HG03565 (cell line): ENCODE data around the gene MTCH1.

Experiments used
- ATAC-seq: cut with Tn5 transposase; IDR thresholded peaks from one replicate; pipeline ENCODE4 v1.9.1; 2021; ENCODE audit warnings: mild to moderate bottlenecking, moderate library complexity; ENCODE audit not compliant: unreplicated experiment

MTCH1 gene

GRCh38 chr6:36970892-36971842, 14.8 kb downstream of the MTCH1 start:
- ATAC-seq: no peak

- ATAC-seq: no peak
Observed at GRCh38 chr6:36969988-36970891, 15.8 kb downstream of the MTCH1 start.

DNA sequence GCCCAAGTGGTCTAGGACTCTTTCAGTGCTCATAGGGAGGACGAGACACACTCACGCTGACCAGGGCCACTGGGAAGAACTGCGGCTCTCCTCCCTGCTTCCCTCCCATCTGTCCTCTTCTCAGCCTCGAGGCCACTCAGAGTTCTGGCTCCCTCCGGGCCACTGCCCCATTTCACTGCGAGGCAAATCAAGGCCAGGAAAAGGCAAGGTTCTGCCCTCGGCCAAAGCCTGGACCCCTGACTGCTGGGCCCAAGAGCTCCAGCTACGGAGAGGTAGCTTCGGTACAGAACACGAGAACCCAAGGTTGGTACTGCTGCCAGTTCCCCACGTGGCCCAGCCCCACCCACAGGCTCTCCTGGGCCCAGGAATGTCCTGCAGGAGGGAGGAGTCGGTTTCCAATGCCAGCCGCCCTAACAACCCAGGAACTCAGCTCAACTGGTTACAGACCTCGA, 16.7 kb downstream of the MTCH1 start:
- ATAC-seq: no peak

DNA sequence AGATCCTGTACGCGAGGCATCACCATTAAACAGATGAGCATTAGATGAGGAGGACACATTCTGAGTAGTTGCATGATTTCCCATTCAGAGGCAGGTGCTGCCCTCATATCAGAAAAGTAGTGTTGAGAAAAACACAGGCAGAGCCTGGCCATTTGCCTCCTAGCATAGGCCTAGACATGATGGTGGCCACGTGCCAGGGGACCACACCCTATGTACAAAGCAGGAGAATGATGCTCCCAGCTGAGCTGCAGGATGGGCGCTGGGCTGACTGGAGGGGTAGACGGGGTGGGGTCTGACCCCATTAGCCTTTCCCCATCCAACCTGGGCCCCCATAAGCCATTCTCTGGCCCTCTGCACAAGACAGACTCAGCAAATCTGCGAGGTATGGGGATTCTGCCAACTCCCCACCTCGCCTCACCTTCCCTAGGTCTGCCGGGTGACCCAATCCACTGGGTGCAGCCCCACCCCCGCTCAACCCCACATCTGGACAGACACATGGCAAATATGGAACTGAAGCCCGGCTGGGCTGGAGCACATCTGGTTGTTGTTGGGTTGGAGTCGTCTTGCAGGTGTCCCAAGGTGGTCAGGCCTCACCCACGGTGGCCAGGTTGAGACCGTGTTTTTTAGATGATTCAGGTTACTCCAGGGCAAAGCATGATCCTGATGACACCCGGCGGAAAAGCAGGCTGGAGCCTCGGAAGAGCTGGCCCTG, 17.6 kb downstream of the MTCH1 start:
- ATAC-seq: no peak

DNA sequence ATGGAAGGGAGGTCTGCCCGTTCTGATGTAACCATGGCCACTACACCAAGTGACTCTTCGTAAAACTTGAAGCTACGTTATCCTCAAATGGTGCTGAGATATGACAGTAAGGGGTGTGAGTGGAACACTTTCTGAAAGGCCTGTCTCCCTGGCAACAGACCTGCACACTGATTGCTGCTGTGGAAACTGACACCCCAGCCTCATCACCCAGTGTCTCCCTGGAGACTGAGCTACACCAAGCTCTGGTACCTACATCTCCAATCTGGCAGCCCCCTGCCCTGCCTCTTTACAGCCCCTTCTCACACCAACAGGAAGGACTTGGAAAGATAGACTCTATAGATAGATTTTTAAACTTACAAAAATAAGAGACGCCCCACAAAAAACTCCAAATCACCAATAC, 18.2 kb downstream of the MTCH1 start:
- no peak for ATAC-seq

DNA sequence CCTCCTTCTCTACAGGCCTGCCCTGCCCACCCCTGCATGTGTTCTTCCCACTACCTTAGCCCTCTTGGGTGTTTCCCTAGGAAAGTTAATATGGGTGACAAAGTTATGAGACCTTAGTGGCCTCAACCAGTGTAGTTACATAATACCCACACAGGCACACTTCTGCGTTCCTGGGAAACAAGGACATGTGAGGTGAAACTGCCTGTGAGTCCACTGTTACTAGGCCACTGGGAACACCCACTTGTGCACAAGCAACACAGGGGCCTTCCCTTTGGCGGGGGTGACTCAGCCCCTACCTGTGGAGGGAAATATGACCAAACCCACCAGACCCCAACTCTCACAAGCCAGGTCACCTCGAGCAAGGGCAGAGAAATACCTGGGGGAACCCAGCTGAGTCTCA, 18.7 kb downstream of the MTCH1 start:
- ATAC-seq: no peak

- no peak for ATAC-seq
Observed at GRCh38 chr6:36964908-36965307, 21.1 kb downstream of the MTCH1 start.

DNA sequence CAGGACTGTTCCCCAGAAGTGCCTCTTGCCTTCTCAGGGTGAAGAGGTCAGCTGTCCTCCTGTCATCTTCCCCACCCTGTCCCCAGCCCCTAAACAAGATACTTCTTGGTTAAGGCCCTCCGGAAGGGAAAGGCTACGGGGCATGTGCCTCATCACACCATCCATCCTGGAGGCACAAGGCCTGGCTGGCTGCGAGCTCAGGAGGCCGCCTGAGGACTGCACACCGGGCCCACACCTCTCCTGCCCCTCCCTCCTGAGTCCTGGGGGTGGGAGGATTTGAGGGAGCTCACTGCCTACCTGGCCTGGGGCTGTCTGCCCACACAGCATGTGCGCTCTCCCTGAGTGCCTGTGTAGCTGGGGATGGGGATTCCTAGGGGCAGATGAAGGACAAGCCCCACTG, 21.6 kb downstream of the MTCH1 start:
- no peak for ATAC-seq

DNA sequence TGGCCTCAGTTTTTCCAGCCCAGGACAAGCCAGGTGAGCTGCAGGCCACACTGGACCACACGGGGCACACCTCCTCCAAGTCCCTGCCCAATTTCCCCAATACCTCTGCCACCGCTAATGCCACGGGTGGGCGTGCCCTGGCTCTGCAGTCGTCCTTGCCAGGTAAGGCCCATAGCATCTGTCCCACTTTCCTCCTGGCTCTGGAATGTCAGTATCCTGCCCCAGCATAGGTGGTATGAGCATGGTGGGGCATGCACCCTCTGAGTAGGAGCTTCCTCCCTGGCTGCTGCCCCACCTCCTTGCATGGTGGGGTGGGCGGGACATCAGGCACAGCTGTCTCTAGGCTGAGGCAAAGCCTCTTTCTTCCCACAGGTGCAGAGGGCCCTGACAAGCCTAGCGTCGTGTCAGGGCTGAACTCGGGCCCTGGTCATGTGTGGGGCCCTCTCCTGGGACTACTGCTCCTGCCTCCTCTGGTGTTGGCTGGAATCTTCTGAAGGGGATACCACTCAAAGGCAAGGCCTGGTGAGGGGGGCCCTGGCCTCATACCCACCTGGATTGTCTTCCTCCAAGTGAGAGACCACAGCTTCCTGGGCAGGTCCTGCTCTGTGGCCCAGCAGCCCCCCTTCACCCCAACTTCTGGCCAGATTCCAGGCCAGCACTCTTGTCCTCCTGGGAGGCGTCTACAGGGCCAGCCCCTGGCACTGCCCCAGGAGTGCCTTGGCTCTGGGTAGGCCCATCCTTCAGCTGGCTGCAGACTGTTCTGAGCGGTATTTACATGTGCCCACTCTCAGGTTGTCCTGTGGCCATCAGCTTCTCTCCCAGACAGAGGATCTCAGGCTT, 22.3 kb downstream of the MTCH1 start:
- ATAC-seq: no peak

GRCh38 chr6:36962874-36963273, 23.1 kb downstream of the MTCH1 start:
- ATAC-seq: no peak

- no peak for ATAC-seq
Observed at GRCh38 chr6:36961441-36962435, 24.3 kb downstream of the MTCH1 start.

- no peak for ATAC-seq
Observed at GRCh38 chr6:36959555-36960250, 26.3 kb downstream of the MTCH1 start.

DNA sequence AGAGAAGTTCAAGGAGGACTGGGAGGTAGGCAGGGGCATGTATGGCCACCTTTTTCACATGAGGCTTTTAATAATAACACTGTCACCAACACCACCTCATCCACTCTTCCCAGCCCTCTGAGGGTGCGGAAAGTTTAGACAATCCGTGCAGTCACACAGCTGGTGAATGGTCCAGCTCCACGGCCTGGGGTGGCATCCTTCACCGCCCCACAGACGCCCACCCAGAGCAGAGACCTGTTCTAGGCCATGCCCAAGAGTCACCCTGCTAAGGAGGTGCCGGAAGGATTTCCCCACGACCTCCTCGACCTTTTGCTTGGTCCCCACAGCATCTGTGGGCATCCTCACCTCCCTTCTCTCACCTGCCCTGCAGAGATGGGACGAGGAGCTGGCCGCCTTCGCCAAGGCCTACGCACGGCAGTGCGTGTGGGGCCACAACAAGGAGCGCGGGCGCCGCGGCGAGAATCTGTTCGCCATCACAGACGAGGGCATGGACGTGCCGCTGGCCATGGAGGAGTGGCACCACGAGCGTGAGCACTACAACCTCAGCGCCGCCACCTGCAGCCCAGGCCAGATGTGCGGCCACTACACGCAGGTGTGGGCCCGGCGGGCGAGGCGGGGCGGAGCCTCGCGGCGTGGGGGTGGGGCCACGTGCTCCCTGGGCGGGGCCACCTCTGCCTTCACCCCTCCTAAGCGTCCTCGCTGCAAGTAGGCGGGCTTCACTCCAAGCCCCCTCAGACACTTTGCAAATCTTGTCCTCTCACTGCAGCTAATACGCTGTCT, 27.0 kb downstream of the MTCH1 start:
- ATAC-seq: no peak

DNA sequence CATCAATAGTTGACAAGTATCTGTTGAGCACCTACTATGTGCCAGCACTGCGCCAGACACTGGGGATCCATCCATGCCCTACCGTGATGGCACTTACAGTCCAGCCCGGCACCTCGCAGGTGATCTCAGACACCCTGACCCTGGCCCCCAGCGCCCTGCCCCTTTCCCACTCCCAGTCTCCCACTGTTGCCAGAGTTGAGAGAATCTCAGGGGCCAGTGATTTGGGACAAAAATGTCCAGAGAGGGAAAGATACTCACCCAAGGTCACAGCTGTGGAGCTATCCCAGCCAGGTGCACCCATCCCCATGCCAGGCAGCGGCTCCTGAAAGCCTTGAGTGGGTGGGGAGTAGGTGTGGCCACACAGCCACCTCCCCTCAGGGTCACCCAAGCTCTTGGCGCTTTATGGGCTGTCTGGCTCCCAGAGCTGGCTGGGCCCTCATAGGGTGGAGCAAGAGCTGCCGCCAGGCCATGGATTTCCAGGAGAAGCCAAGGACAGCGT, 28.2 kb downstream of the MTCH1 start:
- ATAC-seq: no peak

GRCh38 chr6:36956446-36956820, 29.6 kb downstream of the MTCH1 start:
- ATAC-seq: no peak

GRCh38 chr6:36955671-36956445, 30.1 kb downstream of the MTCH1 start:
- ATAC-seq: no peak

- no peak for ATAC-seq
Observed at GRCh38 chr6:36955136-36955535, 30.9 kb downstream of the MTCH1 start.
